Smooth muscle cell (in vitro differentiated cells): ENCODE data around the gene GTPBP4. TPM values are rescaled to one million over a fixed set of nuclear protein-coding genes. Genes with fewer than 3 reads are reported as not detected.

Experiments used
- DNase-seq: peaks from one replicate; lab custom pipeline; 2025; ENCODE audit not compliant: unreplicated experiment; lab: John Stamatoyannopoulos, UW
- H2AFZ ChIP-seq: fragments of 200-600 bp; sonication (generic); 2 replicates; pipeline ENCODE4 v1.6.0; 2016; ENCODE audit warnings: antibody characterized with exemption, low read depth, mild to moderate bottlenecking
- H3F3A ChIP-seq: fragments of 200-600 bp; sonication (generic); 2 replicates; pipeline ENCODE4 v1.6.0; 2017; ENCODE audit warnings: antibody characterized with exemption, low read depth
- H3K27ac ChIP-seq: fragments of 200-600 bp; sonication (generic); 2 replicates; pipeline ENCODE4 v1.5.1; 2016; ENCODE audit warnings: low read depth, mild to moderate bottlenecking
- H3K27me3 ChIP-seq: fragments of 200-600 bp; sonication (generic); 2 replicates; pipeline ENCODE4 v1.6.1; 2016; ENCODE audit warnings: low read depth, mild to moderate bottlenecking
- H3K36me3 ChIP-seq: fragments of 200-600 bp; sonication (generic); 2 replicates; pipeline ENCODE4 v1.5.1; 2016; ENCODE audit warnings: low read depth
- H3K4me1 ChIP-seq: fragments of 200-600 bp; sonication (generic); 2 replicates; pipeline ENCODE4 v1.5.1; 2016; ENCODE audit warnings: low read depth
- H3K4me2 ChIP-seq: fragments of 200-600 bp; sonication (generic); 2 replicates; pipeline ENCODE4 v1.6.0; 2016; ENCODE audit warnings: mild to moderate bottlenecking
- H3K4me3 ChIP-seq: fragments of 200-600 bp; sonication (generic); 2 replicates; pipeline ENCODE4 v1.5.1; 2016; ENCODE audit warnings: mild to moderate bottlenecking
- H3K79me2 ChIP-seq: fragments of 200-600 bp; sonication (generic); 2 replicates; pipeline ENCODE4 v1.6.0; 2016; ENCODE audit warnings: low read depth, mild to moderate bottlenecking
- H3K9ac ChIP-seq: fragments of 200-600 bp; sonication (generic); 2 replicates; pipeline ENCODE4 v1.6.0; 2016; ENCODE audit warnings: low read depth
- H3K9me3 ChIP-seq: fragments of 200-600 bp; sonication (generic); replicated peaks from 2 replicates; pipeline ENCODE4 v1.5.1; 2016; ENCODE audit warnings: low read depth
- H4K20me1 ChIP-seq: fragments of 200-600 bp; sonication (generic); 2 replicates; pipeline ENCODE4 v1.6.0; 2016; ENCODE audit warnings: low read depth
- WGBS: methylation state at CpG from one replicate; pipeline ENCODE4 v1.1.7; 2016; ENCODE audit warnings: low lambda C conversion rate; 5-methylcytosine and 5-hydroxymethylcytosine counted together
- polyA plus RNA-seq: library from polyadenylated mRNA; unstranded; fragments of >200 nt; fragmentation: Nextera tagmentation; extraction: Ambion mirVana; gene quantifications from 2 replicates; pipeline ENCODE4 v1.2.1, GENCODE V29; 2016
- total RNA-seq: library from RNA; depleted of rRNA; stranded (reverse); fragments of >200 nt; gene quantifications from 2 replicates; pipeline ENCODE4 v1.2.3, GENCODE V29; 2014
- TF ChIP-seq, protein P1 (sequence below): fragments of 200-600 bp; sonication (generic); IDR thresholded peaks from 2 replicates; pipeline ENCODE4 v1.5.1; 2017; ENCODE audit warnings: borderline replicate concordance, mild to moderate bottlenecking, antibody characterized with exemption; ENCODE audit not compliant: insufficient read depth, poor library complexity, severe bottlenecking

The GTPBP4 gene
- total and polyA plus RNA-seq, 2 experiments from 2014 or later = 42.5 to 52.1 TPM

DNA sequence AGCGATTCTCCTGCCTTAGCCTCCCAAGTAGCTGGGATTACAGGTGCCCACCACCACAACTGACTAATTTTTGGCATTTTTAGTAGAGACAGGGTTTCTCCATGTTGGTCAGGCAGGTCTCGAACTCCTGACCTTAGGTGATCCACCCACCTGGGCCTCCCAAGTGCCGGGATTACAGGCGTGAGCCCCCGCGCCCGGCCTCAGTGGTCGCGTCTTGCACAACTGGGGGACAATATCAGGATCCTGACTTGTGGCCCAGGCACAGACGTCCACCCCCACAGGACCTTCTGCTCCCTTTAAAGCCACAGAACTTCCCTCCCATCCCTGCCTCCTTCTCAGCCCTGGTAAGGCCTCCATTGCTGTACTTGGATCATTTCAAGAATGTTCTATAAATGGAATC, 39.9 kb upstream of the GTPBP4 start:
- Histone ChIP-seq H2AFZ (no peak overlapping the region), H3K79me2 (no peaks in the 10 kb centered on the region), H3K27ac (no peak overlapping the region), H3K4me2 (no peak overlapping the region), H3F3A (no peaks in the 10 kb centered on the region), H3K4me1 (no peaks in the 10 kb centered on the region), H3K9ac (no peak overlapping the region), H3K4me3 (no peak overlapping the region), H4K20me1 (no peaks in the 10 kb centered on the region), H3K27me3 (peaks cover 10% of the 10 kb centered on the region), H3K9me3 (no peaks in the 10 kb centered on the region), H3K36me3 (no peaks in the 10 kb centered on the region)
- 94% methylated on average over 10 of the region's 10 CpGs for WGBS
- no peak for DNase-seq
- TF ChIP-seq, protein P1, sequence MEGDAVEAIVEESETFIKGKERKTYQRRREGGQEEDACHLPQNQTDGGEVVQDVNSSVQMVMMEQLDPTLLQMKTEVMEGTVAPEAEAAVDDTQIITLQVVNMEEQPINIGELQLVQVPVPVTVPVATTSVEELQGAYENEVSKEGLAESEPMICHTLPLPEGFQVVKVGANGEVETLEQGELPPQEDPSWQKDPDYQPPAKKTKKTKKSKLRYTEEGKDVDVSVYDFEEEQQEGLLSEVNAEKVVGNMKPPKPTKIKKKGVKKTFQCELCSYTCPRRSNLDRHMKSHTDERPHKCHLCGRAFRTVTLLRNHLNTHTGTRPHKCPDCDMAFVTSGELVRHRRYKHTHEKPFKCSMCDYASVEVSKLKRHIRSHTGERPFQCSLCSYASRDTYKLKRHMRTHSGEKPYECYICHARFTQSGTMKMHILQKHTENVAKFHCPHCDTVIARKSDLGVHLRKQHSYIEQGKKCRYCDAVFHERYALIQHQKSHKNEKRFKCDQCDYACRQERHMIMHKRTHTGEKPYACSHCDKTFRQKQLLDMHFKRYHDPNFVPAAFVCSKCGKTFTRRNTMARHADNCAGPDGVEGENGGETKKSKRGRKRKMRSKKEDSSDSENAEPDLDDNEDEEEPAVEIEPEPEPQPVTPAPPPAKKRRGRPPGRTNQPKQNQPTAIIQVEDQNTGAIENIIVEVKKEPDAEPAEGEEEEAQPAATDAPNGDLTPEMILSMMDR = no peak

DNA sequence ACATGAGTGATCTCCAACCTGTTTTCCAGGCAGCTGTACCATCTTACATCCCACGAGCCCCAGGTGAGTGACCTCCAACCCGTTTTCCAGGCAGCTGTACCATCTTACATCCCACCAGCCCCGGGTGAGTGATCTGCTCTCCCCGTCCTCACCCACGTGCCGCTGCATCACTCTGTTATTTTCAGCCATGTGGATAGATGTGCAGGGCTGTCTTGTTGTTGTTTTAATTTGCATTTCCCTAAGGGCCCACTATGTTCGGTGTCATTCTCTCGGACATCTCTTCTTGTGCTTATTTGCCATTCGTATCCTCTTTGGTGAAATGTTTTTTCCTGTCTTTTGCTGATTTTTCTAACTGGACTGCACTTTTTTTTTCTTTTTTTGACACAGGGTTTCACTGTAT, 38.8 kb upstream of the GTPBP4 start:
- Histone ChIP-seq H3F3A (no peaks in the 10 kb centered on the region), H2AFZ (no peak overlapping the region), H4K20me1 (no peaks in the 10 kb centered on the region), H3K9me3 (no peaks in the 10 kb centered on the region), H3K79me2 (no peaks in the 10 kb centered on the region), H3K9ac (no peak overlapping the region), H3K4me1 (no peaks in the 10 kb centered on the region), H3K4me2 (no peak overlapping the region), H3K36me3 (no peaks in the 10 kb centered on the region), H3K27me3 (peaks cover 10% of the 10 kb centered on the region), H3K4me3 (no peak overlapping the region), H3K27ac (no peak overlapping the region)
- TF ChIP-seq, protein P1 = no peak
- WGBS = 92% methylated on average over 9 of the region's 9 CpGs
- DNase-seq = no peak

DNA sequence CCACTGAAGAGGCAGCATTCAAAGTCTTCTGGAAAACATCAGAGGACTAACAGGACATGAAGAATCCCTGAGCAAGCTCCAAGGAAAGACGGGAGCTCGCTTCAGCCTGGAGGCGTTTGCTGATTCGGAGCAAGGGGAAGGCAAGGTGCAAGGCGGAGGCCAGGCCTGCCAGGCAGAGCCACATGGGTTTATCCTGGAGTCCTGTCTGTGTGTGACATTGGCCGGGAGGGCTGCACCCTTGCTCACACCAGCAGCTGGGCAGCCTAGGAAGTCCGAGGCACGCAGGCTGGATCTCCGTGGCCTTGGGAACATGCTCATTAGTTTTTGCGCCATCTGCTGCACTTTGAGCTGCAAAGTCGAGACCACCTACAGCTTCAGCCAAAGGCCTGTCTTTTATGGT, 34.4 kb upstream of the GTPBP4 start:
- Histone ChIP-seq H3K9me3 (no peaks in the 10 kb centered on the region), H3F3A (no peaks in the 10 kb centered on the region), H3K4me1 (no peaks in the 10 kb centered on the region), H3K79me2 (no peaks in the 10 kb centered on the region), H3K9ac (no peak overlapping the region), H3K36me3 (no peaks in the 10 kb centered on the region), H3K27ac (no peak overlapping the region), H2AFZ (no peak overlapping the region), H3K27me3 (peaks cover 10% of the 10 kb centered on the region), H4K20me1 (no peaks in the 10 kb centered on the region), H3K4me2 (no peak overlapping the region), H3K4me3 (no peak overlapping the region)
- DNase-seq = no peak
- 93% methylated on average over 11 of the region's 11 CpGs for WGBS
- TF ChIP-seq, protein P1 = no peak

DNA sequence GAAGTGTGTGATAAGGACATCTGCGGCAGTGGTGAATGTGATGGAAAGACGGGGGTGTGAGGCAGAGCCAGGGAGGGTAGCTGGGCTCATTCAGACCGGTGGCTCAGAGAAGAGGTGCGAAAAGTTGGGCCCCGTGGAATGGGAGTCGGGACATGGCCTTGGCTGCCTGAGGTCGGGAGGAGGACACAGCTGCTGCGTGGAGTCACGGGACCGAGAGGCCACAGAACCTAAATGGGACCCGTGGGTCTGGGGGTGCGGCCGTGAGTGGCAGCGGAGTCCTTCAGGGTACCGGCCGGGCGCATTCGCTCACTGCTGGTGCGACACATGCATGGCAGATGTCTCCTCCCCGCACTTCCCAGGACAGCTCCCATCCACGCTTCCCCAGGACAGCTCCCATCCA, 33.8 kb upstream of the GTPBP4 start:
- TF ChIP-seq, protein P1 = no peak
- no peaks in the 10 kb centered on the region for H3K4me1 ChIP-seq
- H3K9ac ChIP-seq = no peak overlapping the region
- peaks cover 10% of the 10 kb centered on the region for H3K27me3 ChIP-seq
- H3K36me3 ChIP-seq = no peaks in the 10 kb centered on the region
- DNase-seq = no peak
- no peaks in the 10 kb centered on the region for H3K9me3 ChIP-seq
- no peak overlapping the region for H3K4me2 ChIP-seq
- H4K20me1 ChIP-seq = no peaks in the 10 kb centered on the region
- H3K4me3 ChIP-seq = no peak overlapping the region
- no peaks in the 10 kb centered on the region for H3F3A ChIP-seq
- no peak overlapping the region for H3K27ac ChIP-seq
- no peak overlapping the region for H2AFZ ChIP-seq
- H3K79me2 ChIP-seq = no peaks in the 10 kb centered on the region
- 90% methylated on average over 15 of the region's 21 CpGs for WGBS
